K562 (cell line): ENCODE results near the gene DNAJB12. TPM values are rescaled to one million over a fixed set of nuclear protein-coding genes. Genes with fewer than 3 reads are reported as not detected.

Experiments used
- ARID4B ChIP-seq: sonication (generic); formaldehyde crosslinking; IDR thresholded peaks from 2 replicates; pipeline ENCODE4 v1.8.0; 2022; ENCODE audit warnings: mild to moderate bottlenecking, missing genetic modification reagents
- DPF2 ChIP-seq: fragments of 450-650 bp; IDR thresholded peaks from 2 replicates; pipeline ENCODE4 v1.6.1; 2016
- MAFK ChIP-seq: IDR thresholded peaks from 2 replicates; pipeline ENCODE4 v1.6.1; 2011; ENCODE audit warnings: low read length, improper control_type of control experiment
- MEIS2 ChIP-seq: fragments of 450-650 bp; IDR thresholded peaks from 2 replicates; pipeline ENCODE4 v1.6.1; 2014; ENCODE audit warnings: mild to moderate bottlenecking; ENCODE audit not compliant: partially characterized antibody
- POU5F1 ChIP-seq: fragments of 150-350 bp; IDR thresholded peaks from 2 replicates; pipeline ENCODE4 v1.6.1; 2014; ENCODE audit warnings: borderline replicate concordance, low read length, low read depth, mild to moderate bottlenecking; ENCODE audit not compliant: partially characterized antibody
- TFAP4 ChIP-seq: sonication (generic); formaldehyde crosslinking; IDR thresholded peaks from 2 replicates; pipeline ENCODE4 v1.8.0; 2022; ENCODE audit warnings: missing genetic modification reagents, mild to moderate bottlenecking, moderate library complexity, borderline replicate concordance
- WHSC1 ChIP-seq: IDR thresholded peaks from one replicate; pipeline ENCODE4 v1.6.1; 2012; ENCODE audit warnings: low read length, control low read depth, inconsistent platforms
- ZBTB1 ChIP-seq: sonication (generic); formaldehyde crosslinking; IDR thresholded peaks from 2 replicates; pipeline ENCODE4 v1.8.1; 2023; ENCODE audit warnings: missing genetic modification reagents, low read depth, mild to moderate bottlenecking, borderline replicate concordance
- ZNF316 ChIP-seq: fragments of 450-650 bp; IDR thresholded peaks from 2 replicates; pipeline ENCODE4 v1.6.1; 2016
- ZNF592 ChIP-seq: fragments of 450-650 bp; IDR thresholded peaks from 2 replicates; pipeline ENCODE4 v1.6.1; 2017; ENCODE audit warnings: antibody characterized with exemption, mild to moderate bottlenecking
- ZNF75A ChIP-seq: fragments of 450-650 bp; formaldehyde crosslinking; IDR thresholded peaks from 2 replicates; pipeline ENCODE4 v1.4.0; 2020; ENCODE audit warnings: mild to moderate bottlenecking
- polyA plus RNA-seq, 8 experiments: library from polyadenylated mRNA; depleted of rRNA in 4 of 8; stranded (reverse) in 5 of 8; unstranded in 3 of 8; fragments of >200 nt; fragmentation: Nextera tagmentation in 2 of 8; fragmentation: Illumina TruSeq in 1 of 8; extraction: Ambion mirVana in 2 of 8; extraction: Trizol in 1 of 8; gene quantifications; 2 replicates each; pipeline versions ENCODE4 v1.2.1 to v1.2.3, GENCODE V29; 2011 to 2014; ENCODE audit warnings: inconsistent platforms in 1 of 8, missing spikeins in 1 of 8
- total RNA-seq, 7 experiments: library from RNA; depleted of rRNA in 6 of 7; stranded (reverse); fragments of >200 nt in 6 of 7; fragmentation: Illumina TruSeq in 2 of 7; extraction: Trizol in 2 of 7; gene quantifications; 2 replicates each; pipeline versions ENCODE4 v1.2.1 to v1.2.3, GENCODE V29; 2011 to 2021; ENCODE audit warnings: low replicate concordance in 1 of 7
- TF ChIP-seq, protein P1 (sequence below): fragments of 450-650 bp; IDR thresholded peaks from 2 replicates; pipeline ENCODE4 v1.6.1; 2016; ENCODE audit warnings: antibody characterized with exemption
- TF ChIP-seq, protein P2 (sequence below): sonication (generic); formaldehyde crosslinking; IDR thresholded peaks from 2 replicates; pipeline ENCODE4 v1.8.1; 2023; ENCODE audit warnings: mild to moderate bottlenecking, missing genetic modification reagents

DNAJB12 gene
- total and polyA plus RNA-seq, 9 of the 15 experiments (the other 6 are each of a cell fraction or from before 2014, with no cell fraction given) = 3.5 to 31.5 (median 20.3) TPM

DNA sequence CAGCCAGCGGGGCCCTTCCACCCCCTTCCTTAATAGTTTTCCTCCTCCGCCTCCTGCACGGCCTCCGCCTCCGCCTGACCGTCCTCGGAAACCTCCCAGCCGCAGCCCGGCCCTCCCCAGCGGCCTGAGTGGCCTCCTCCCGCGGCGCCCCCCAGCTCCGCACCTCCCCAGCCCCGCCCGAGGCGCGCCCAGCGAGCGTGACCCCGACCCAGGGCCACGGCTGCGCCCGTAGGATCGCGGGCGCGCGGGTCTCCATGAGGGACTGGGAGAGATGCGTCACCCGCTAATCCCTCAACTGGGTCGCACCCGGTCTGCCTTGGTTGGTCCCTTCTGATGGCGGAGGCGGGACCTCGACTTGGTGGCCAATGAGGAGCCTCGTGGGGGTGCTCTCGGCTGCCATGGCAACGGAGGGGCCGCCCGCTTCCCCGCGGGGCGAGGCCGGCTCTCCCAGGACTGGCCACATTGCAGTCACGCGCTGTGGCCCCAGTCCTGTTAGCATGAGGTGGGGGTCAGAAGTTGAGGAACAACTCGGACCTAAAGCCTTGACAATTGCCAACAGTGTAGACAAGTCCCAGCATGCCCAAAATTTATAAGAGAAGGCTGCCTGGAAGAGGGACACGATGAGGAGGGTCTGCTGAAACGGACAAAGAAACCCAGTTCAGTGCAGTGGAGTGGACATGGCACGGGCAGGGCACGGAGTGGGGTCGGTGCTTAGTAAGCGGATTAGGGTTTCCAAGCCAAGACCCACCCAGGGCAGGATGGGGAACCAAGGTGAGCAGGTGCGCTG, 56.7 kb downstream of the DNAJB12 start (continued):
- TF ChIP-seq POU5F1 (no peak), DPF2 (no peak; the same call in none of the 2 replicates), ZNF316 (peak; percentile 68), ZNF75A (CRISPR knock-in tag) (peak; percentile 69; the same call in 1 of the 2 replicates), TFAP4 (CRISPR knock-in tag) (peak; percentile 64; the same call in 1 of the 2 replicates), MAFK (no peak), ZNF592 (peak; percentile 99), MEIS2 (peak; percentile 39), ZBTB1 (CRISPR knock-in tag) (no peak), WHSC1 (no peak), ARID4B (peak; percentile 67; the same call in 1 of the 2 replicates)
- TF ChIP-seq, protein P1, sequence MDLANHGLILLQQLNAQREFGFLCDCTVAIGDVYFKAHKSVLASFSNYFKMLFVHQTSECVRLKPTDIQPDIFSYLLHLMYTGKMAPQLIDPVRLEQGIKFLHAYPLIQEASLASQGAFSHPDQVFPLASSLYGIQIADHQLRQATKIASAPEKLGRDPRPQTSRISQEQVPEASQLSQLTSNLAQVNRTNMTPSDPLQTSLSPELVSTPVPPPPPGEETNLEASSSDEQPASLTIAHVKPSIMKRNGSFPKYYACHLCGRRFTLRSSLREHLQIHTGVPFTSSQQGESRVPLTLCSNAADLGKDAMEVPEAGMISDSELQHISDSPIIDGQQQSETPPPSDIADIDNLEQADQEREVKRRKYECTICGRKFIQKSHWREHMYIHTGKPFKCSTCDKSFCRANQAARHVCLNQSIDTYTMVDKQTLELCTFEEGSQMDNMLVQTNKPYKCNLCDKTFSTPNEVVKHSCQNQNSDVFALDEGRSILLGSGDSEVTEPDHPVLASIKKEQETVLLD = peak; percentile 71; the same call in 1 of the 2 replicates
- TF ChIP-seq, protein P2, sequence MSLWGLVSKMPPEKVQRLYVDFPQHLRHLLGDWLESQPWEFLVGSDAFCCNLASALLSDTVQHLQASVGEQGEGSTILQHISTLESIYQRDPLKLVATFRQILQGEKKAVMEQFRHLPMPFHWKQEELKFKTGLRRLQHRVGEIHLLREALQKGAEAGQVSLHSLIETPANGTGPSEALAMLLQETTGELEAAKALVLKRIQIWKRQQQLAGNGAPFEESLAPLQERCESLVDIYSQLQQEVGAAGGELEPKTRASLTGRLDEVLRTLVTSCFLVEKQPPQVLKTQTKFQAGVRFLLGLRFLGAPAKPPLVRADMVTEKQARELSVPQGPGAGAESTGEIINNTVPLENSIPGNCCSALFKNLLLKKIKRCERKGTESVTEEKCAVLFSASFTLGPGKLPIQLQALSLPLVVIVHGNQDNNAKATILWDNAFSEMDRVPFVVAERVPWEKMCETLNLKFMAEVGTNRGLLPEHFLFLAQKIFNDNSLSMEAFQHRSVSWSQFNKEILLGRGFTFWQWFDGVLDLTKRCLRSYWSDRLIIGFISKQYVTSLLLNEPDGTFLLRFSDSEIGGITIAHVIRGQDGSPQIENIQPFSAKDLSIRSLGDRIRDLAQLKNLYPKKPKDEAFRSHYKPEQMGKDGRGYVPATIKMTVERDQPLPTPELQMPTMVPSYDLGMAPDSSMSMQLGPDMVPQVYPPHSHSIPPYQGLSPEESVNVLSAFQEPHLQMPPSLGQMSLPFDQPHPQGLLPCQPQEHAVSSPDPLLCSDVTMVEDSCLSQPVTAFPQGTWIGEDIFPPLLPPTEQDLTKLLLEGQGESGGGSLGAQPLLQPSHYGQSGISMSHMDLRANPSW (CRISPR knock-in tag) = no peak; the same call in 1 of the 2 replicates
